HG02981 (cell line): ENCODE data around the gene GPR158.
"Not testable (repeated sequence)": the region's sequence is repeated elsewhere in the genome, so short reads cannot be mapped to it uniquely, and the experiment has no call there.

ENCODE experiments used
- ATAC-seq: cut with Tn5 transposase; IDR thresholded peaks from one replicate; pipeline ENCODE4 v1.9.1; 2021; ENCODE audit warnings: mild to moderate bottlenecking, moderate library complexity; ENCODE audit not compliant: unreplicated experiment

GPR158 gene

GRCh38 chr10:25300073-25300472, 125.3 kb downstream of the GPR158 start:
- ATAC-seq = no peak

GRCh38 chr10:25304606-25305005, 129.8 kb downstream of the GPR158 start:
- no peak for ATAC-seq

- ATAC-seq = no peak
Measured at GRCh38 chr10:25306386-25306785, 131.6 kb downstream of the GPR158 start.

GRCh38 chr10:25308278-25308677, 133.5 kb downstream of the GPR158 start:
- ATAC-seq = no peak

- ATAC-seq = not testable (repeated sequence)
Measured at GRCh38 chr10:25317596-25318211, 142.9 kb downstream of the GPR158 start.

- no peak for ATAC-seq
Measured at GRCh38 chr10:25327273-25327672, 152.5 kb downstream of the GPR158 start.

GRCh38 chr10:25328361-25328760, 153.6 kb downstream of the GPR158 start:
- no peak for ATAC-seq

GRCh38 chr10:25329587-25329986, 154.8 kb downstream of the GPR158 start:
- not testable (repeated sequence) for ATAC-seq

- ATAC-seq = no peak
Measured at GRCh38 chr10:25334445-25334844, 159.6 kb downstream of the GPR158 start.

GRCh38 chr10:25336330-25336729, 161.5 kb downstream of the GPR158 start:
- no peak for ATAC-seq

GRCh38 chr10:25338271-25338670, 163.5 kb downstream of the GPR158 start:
- no peak for ATAC-seq

- ATAC-seq = no peak
Measured at GRCh38 chr10:25339966-25340365, 165.2 kb downstream of the GPR158 start.

GRCh38 chr10:25349520-25349919, 174.7 kb downstream of the GPR158 start:
- ATAC-seq = no peak

GRCh38 chr10:25356609-25357008, 181.8 kb downstream of the GPR158 start:
- ATAC-seq = no peak

GRCh38 chr10:25357269-25357668, 182.5 kb downstream of the GPR158 start:
- no peak for ATAC-seq

GRCh38 chr10:25382029-25382810, 207.4 kb downstream of the GPR158 start:
- no peak for ATAC-seq

GRCh38 chr10:25382901-25383300, 208.1 kb downstream of the GPR158 start:
- not testable (repeated sequence) for ATAC-seq

GRCh38 chr10:25383686-25384085, 208.9 kb downstream of the GPR158 start:
- ATAC-seq = no peak

GRCh38 chr10:25384618-25385017, 209.8 kb downstream of the GPR158 start:
- no peak for ATAC-seq

GRCh38 chr10:25388188-25388861, 213.5 kb downstream of the GPR158 start:
- ATAC-seq = no peak

- no peak for ATAC-seq
Measured at GRCh38 chr10:25388862-25389206, 214.0 kb downstream of the GPR158 start.

- ATAC-seq = no peak
Measured at GRCh38 chr10:25390733-25391132, 215.9 kb downstream of the GPR158 start.
